GM19328 (cell line): ENCODE measurements around the gene PHAF1.

ENCODE experiments used
- ATAC-seq: cut with Tn5 transposase; IDR thresholded peaks from one replicate; pipeline ENCODE4 v1.9.1; 2021; ENCODE audit warnings: mild to moderate bottlenecking, moderate library complexity; ENCODE audit not compliant: unreplicated experiment

The PHAF1 gene

DNA sequence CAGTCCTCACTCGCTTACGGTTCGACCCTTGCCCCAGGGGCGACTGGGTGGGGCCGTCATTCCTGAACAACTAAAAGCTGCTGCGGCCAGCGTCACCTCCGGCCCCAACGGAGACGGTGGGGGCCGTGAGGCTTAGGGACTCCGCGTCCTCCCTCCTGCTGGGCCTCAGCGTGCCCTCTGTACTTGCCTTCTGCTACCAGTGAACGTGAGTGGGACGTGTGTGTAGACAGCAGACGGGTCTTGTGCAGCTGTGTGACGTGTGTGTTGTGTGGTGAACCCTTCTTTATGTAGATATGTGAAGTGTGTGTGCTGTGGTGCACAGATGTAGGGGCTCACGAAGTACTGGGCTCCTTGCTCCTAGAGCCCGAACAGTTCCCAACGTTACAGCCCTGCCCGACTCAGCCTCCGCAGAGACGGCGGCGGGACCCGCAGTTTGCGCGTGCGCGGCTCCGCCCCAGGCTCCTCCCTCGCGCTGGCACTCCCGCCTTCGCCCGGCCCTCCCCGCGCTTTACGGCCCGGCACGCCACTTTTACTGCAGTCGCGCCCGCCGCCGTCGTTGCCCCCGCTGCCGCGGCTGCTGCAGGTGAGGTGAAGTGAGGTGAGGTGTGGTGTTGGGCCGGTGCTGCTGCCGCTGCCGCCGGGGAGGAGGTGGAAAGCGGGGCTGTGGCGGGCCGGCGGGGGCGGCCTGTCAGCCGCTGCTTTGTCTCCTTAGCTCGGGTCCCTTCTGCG lies at the start of gene PHAF1:
Gene PHAF1, plus strand, starts transcription at position 535 of the 729 bp plus-strand sequence. CDS start 235 bp downstream, outside the sequence.
- ATAC-seq: peak; percentile 79

DNA sequence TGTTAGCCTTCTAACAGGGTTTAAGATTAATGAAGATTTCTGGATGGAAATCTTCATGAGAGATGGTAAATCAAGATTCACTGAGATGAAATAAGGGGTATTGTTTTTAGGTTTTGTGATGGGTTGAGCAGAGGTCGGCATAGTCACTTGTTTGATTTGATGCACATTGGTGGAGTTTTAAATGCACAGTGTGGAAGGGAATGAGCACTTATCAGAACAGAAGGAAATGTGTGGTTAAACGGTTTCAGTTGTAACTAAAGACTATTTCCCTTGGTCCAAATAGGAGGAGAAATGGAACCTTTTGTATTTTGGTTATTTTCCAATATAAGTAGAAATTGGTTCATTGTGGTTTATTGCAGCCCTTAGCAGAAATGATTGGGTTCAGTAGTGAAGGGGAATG lies 46.7 kb upstream of the PHAF1 start:
- no peak for ATAC-seq

DNA sequence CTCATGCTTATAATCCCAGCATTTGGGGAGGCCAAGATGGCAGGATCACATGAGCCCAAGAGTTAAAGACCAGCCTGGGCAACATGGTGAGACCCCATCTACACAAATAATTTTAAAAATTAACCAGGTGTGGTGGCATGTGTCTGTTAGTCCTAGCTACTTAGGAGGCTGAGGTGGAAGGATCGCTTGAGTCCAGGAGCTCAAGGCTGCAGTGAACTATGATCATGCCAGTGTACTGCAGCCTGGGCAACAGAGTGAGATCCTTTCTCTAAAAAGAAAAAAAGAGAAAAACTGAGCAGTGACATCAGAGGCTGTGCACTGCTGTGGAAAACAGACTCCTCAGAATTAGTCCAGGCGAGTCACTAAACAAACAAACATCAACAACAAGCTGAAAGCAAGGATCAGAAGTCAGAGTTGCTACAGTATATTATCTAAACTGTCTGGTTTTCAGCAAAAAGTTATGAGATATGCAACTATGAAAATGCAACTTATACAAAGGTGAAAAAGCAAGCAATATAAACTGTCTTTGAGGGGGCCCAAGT lies 41.5 kb upstream of the PHAF1 start:
- no peak for ATAC-seq

DNA sequence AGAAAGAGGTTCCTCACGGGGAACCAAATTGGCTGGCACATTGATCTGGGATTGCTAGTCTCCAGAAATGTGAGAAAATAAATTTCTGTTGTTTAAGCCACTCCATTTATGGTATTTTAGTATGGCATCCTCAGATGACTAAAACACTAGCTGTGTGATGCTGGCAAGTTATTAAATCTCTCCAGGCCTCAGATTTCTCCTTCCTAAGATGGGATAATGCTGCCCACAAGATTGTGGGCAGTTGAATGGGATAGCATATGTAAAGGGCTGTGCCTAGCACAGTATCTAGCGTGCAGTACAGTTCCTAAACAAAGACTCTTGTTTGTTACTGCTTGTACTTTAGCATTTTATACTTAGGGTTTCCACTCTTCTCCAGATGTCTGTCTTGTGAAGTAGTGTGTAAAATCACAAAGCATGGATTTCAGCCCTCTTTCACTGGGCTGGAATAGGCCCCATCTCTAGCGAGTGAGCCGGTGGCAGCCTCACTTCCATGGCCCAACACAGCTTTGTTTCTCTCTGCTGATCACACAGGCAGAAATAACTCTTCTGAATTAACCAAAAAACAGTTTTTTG lies 38.2 kb upstream of the PHAF1 start:
- ATAC-seq: no peak

DNA sequence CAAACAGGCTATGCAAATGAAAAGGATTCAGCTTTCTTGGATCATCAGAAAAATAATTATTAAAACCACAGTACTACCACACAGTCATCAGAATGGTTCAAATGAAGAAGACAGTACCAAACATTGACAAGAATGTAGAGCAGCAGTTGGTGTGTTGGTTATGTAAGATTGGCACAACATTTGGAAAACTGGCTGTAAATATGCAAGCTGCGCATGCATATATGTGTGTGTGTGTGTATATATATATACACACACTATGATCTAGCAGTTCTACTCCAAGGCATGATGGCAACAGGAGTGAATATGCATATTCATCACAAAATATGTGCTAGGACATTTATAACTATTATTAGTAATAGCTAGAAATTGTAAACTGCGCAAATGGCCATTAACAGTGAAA lies 34.4 kb upstream of the PHAF1 start:
- no peak for ATAC-seq

DNA sequence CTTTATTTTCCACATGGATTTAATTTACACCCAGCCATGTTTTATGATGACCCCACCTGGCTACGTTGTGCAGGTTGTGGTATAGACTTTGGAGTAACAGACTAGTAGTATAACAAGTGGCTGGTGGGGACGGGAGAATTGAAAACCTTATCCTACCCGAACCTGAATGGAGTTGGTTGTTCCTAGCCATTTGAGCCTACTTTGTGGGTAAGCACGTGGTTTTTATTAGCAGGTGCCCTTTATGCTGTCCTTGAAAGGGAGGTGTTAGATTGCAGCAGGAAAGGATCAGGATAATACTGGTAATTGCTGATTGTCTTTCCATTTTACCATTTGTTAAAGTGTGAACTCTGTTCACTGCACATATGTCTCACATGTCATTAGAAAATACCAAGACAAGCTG lies 31.9 kb upstream of the PHAF1 start:
- ATAC-seq: no peak

DNA sequence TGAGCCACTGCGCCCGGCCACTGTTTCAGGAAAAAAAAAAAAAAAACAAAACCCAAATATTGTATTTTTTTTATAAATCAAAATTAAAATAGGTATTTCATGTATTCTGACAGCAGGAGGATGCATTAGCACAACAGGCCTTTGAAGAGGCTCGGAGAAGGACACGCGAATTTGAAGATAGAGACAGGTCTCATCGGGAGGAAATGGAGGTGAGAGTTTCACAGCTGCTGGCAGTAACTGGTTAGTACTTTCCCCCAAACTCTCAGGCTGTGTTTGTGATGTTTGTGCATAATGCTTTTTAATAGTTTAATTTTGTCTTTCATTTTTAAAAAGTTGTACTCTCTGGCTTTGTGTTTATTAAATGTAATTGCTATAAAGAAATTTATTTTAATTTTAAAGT lies 27.6 kb upstream of the PHAF1 start:
- ATAC-seq: no peak

DNA sequence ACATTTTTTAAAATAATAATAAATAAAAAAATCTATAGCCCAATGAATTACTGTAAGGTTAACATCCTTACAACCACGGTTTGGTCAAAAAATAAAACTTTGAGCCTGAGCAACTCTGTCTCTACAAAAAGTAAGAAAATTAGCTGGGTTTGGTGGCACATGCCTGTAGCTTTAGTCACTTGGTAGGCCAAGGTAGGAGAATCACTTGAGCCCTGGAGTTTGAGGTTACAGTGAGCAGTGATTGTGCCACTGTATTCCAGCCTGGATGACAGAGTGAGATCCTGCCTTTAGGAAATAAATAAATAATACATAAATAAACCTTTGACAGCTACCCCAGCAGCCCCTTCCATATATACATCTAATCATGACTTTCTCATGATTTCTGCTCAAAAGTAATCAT lies 26.9 kb upstream of the PHAF1 start:
- ATAC-seq: no peak

DNA sequence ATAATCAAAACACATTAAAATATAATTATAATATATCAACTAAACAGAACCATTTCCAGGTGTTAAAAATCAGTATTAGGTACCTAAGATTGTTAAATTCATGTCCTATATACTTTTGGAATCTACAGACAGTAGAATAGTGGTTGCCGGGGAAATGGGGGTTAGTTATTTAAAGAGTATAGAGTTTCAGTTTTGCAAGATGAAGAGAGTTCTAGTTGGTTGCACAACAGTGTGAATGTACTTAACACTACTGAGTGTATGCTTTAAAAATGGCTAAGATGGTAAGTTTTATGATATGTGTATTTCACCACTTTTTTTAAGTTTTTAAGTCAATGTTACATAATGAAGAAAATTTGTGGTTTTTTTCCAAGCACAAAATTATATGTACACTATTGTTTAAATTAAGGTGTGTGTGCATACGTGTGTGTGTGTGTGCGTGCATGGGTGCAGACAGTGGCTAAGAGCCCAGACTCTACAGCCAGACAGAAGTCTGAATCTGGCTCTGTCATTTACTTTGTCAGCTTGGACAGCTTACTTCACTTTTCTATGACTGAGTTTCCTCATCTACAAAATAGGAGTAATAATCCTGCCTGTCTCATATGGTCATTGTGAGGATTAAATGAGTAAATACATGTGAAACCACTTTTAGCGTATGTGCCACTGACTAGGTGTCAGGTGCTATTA lies 25.3 kb upstream of the PHAF1 start:
- ATAC-seq: peak; percentile 69

DNA sequence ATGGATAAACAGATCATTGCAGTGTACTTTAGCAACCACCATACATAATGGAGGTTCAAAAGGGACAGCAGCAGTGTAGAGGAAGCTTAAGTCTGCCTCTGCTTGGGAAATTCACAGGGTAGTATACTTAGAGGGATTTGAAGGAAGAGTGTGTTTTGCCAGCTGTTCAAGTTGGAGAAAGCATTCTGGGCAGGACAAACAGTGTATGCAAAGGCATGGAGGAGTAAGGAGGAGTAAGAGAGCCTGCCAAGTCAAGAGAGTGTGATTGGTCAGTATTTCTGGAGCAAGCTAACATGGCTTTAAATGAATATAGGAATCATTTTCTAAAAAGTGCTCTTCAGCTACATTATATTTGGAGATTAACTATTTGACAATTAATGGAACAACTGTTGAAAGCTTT lies 22.9 kb upstream of the PHAF1 start:
- no peak for ATAC-seq

DNA sequence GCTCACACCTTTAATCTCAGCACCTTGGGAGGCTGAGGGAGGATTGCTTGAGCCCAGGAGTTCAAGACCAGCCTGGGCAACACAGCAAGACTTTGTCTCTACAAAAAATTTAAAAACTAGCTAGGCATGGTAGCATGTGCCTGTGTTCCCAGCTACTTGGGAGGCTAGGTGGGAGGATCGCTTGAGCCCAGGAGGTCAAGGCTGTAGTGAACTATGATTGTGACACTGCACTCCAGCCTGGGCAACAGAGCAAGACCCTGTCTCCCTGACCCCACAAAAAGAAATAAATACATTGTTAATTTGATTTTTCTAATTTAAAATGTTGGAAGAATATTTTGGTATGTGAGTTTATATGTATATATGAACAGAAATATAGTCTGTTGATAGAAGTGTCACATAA lies 22.4 kb upstream of the PHAF1 start:
- no peak for ATAC-seq

DNA sequence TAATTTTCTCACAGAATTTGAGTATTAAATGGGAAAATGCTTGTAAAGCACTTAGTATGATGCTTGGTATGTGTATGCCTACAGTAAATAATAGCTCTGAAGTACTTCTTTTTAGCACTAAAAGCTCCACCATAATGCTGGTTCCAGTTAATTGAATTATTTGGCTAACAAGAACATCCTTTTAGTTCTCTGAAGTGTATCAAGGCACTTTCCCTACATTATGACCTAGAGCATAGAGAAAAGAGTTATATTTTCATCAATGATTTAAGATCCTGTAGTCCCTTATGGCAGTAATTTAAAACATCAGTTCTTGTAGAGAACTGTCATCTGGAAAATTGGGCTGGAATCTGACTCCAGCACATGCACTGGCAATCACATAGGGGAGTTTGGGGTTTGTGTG lies 21.9 kb upstream of the PHAF1 start:
- ATAC-seq: no peak

DNA sequence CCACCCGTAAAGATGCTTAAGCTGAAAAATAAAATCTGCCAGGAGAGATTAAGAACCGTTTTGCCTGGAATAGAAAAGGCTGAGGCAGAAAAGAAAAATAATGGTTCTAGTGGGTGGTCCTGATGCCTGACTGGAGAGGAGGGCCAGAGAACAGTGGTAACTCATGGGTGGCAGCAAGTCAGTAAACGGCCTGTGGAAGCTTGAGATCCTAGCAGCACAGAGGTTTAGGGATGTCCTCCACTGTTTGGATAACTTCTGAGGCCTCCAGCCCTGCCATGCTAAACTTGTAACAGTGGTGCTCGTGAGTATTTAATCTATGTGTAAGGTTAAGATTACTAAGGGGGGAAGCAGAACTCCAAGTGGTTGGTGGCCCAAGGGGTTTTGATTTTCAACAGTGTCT lies 21.2 kb upstream of the PHAF1 start:
- no peak for ATAC-seq

DNA sequence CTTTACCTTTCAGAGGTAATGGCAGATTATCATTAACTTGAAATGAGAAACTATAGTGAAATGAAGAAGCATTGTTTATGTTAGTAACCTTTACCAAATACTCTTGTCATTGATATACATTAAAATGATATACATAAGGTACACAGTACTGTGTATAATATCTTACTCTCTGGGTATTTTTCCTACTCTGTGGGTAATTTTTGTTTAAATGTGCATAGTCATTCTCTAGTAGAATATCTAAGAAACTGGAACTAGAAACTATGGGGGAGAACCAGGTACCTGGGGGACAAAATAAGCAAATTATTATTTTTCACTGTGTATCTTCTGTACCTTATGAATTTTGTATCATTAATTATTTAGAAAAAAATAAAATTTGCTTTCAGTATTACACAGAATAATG lies 20.6 kb upstream of the PHAF1 start:
- no peak for ATAC-seq

DNA sequence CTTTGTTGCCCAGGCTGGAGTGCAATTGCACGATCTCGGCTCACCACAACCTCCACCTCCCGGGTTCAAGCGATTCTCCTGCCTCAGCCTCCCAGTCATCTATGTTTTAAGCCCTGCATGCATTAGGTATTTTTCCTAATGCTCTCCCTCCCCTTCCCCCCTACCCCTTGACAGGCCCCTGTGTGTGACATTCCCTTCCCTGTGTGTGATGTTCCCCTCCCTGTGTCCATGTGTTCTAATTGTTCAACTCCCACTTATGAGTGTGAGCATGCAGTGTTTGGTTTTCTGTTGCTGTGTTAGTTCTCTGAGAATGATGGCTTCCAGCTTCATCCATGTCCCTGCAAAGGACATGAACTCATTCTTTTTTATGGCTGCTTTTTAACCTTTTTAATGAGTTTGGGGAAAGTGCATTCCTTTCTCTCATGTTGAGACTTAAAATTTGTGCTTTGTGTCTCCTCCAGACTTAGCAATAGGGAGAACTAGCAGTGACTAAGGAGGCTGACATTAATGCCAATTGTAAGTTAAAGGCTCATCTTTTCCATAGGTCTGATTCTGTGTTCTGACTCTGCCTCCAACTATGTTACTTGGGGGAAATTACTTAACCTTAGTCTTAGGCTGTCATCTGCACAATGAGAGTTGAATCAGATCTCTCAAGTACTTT lies 17.7 kb upstream of the PHAF1 start:
- ATAC-seq: no peak

DNA sequence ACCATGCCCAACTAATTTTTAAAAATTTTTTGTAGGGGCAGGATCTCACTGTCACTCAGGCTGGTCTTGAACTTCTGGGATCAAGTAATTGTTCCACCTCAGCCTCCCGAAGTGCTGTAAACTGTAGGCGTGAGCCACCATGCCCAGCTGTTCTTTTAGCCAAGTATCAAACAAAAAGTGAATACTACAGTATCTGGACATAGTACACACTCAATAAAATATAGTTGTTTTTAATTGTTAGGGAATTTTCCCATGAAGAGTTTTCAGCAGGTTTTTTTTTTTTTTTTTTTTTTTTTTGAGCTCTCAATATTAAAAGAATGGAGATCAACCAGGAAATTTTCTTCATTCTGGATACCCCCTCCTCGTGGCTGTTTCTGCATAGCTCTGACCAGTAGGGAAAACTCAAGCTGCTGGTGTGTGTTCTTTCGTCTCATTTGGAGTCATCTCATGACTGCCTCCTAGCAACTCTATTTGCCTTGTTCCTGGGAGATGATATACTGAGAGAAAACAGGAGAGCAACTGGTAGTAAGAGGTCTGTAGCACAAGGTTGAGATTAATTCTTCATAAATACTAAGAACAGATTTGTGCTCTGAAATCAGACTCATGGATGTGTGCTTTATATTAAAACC lies 16.5 kb upstream of the PHAF1 start:
- no peak for ATAC-seq

DNA sequence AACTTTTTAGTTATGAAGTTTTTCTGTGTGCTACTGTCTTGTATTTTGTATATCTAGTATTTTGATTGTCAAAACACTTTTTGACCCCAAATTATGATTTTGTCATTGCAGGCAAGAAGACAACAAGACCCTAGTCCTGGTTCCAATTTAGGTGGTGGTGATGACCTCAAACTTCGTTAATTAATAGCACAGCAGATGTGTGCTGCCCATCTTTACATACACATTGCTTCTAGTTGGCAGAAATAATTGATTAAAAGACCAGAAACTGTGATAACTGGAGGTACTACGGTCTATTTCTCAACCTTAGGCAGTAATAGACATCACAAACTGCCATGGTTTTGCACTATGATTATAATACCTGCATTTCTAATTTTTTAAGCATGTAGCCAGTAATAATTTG lies 11.1 kb upstream of the PHAF1 start:
- ATAC-seq: no peak

DNA sequence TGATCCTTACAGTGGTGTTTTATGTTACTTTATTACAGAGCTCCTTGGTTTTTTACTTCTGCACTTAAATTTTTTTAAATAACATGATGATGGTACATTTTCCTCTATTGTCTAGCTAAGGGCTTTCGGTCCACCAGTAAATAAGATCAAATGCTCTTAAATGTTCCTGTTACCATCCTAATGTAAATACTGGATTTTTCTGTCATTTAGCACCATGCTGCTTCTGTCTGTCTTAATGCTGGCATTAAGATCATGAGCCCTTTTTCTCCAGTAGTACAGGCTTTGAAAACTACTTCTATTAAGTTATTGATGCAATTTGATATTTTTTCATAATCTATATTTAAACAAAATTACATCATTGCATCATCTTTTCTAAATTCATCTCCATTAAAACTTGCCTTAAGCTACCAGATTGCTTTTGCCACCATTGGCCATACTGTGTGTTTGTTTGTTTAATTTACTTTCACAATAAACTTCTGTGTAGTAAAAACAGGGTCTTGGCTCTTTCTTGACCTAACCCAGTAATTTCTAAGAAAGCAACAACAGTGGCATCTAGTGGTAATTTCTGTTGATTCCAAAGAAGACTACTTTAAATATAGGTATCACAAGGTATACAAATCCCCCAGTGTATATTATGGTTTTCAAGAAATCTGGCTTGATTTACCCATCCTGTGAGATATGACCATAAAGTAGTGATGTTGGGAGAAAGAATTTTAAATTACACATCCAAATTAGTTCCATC lies 9.0 kb upstream of the PHAF1 start:
- no peak for ATAC-seq

DNA sequence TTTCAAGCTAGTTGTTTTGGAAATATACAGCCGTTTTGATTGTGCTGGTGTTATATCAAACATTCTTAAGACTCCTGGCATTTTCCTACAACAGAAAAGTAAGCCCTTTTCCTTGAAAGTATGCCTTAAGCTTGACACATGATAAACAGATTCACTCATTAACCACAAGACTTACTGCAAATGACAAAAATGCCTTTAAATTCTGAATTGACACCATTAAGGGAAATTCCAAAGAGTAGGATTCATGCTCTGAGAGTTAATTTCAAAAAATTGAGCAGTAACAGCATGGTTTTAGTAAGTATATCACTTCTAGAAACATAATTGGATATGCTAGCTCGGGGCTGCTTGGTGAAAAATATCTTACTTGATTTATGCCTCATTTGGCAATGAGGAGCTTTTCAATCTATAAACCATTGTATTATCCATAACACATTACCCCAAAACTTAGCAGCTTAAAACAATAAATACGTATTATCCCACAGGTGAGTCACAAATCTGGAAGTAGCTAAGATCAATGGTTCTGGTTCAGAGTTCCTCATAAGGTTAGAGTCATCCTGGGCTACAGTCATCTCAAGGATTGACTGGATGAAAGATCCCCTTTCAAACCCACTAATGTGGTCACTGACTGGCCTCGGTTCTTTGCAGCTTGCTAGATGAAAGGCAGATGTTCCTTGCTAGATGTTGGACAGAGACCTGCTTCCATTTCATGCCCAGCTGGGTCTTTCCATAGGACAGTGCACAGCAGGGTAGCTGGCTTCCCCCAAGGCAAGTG lies 8.2 kb upstream of the PHAF1 start:
- no peak for ATAC-seq

DNA sequence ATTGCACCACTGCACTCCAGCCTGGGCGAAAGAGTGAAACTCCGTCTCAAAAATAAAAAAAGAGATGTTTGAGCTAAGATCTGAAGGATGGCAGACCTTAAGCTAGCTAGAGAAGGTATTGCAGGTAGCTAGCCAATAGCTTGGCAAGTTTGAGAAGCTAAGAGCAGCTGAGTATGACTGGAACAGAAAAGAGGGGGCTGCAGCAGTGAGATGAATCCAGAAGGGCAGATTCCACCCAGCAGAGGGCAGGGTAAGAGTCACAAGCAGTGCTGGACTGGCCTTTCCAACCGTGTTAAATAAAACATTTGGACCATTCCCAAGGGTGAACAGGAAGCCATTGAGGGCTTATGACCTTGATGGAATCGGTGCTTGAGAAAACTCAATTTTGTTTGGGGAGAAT lies 5.7 kb upstream of the PHAF1 start:
- ATAC-seq: no peak
